Measurements from ENCODE around the gene COL7A1. TPM values are rescaled to one million over a fixed set of nuclear protein-coding genes. Genes with fewer than 3 reads are reported as not detected.

Gene COL7A1
- total and polyA plus RNA-seq, 4 donors: 4.3 to 18.7 (median 8.5) TPM

- no peak for DNase-seq
- 12 to 30% methylated on average over 3 of the region's 3 CpGs for WGBS, 2 donors
- TF ChIP-seq CTCF (IDR thresholded peaks at IDR 0.05; ENCODE audit: control extremely low read depth, extremely low read depth): no peak
- H3K36me3 ChIP-seq (ENCODE audit: control insufficient read depth in 4 of 4, insufficient read depth in 4 of 4, low read length in 4 of 4): no peaks in the 10 kb centered on the region
- no peaks in the 10 kb centered on the region for H3K27me3 ChIP-seq (ENCODE audit: control insufficient read depth in 3 of 3, insufficient read depth in 3 of 3, low read length in 2 of 3)
- H3K27ac ChIP-seq (ENCODE audit: low read depth in 1 of 2, low read length in 1 of 2): no peak overlapping the region
- H3K4me1 ChIP-seq (ENCODE audit: control insufficient read depth in 5 of 5, insufficient read depth in 5 of 5, low read length in 5 of 5): peaks cover 0 to 12% (median 2%) of the 10 kb centered on the region in 5 donors
- no peak overlapping the region for H3K4me3 ChIP-seq
- ATAC-seq (ENCODE audit: insufficient read depth, low FRiP score): no peak
- peaks cover 0 to 8% (median 0%) of the 10 kb centered on the region in 4 donors for H3K9me3 ChIP-seq (ENCODE audit: control insufficient read depth in 4 of 4, insufficient read depth in 3 of 4, low read length in 3 of 4)
- no peak overlapping the region for H3K9ac ChIP-seq (ENCODE audit: insufficient read depth in 1 of 2, low read length in 2 of 2)
Measured at GRCh38 chr3:48614044-48614443, 18.9 kb upstream of the COL7A1 start.

DNA sequence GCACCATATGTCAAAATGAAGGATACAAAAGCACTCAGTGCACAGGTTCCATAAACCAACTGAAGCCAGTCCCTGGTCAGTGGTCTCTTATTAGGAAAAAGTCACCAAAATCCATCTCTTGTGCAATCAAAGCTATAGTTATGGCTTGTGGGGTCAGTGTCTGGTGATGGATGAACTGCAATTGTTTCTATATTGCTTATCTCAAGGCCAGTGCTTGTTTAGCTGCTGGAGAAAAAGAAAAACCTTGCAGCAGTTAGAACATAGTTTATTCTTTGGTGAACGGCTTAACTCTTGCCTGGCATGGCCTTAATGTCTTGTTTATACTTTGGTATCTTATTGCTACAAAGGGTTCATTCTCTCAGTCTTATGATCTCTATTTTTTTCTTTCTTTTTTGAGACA, 17.2 kb upstream of the COL7A1 start:
- Histone ChIP-seq H3K4me3 (no peak overlapping the region), H3K4me1 (ENCODE audit: control insufficient read depth in 5 of 5, insufficient read depth in 5 of 5, low read length in 5 of 5) (peaks cover 0 to 22% (median 2%) of the 10 kb centered on the region in 5 donors), H3K9me3 (ENCODE audit: control insufficient read depth in 4 of 4, insufficient read depth in 3 of 4, low read length in 3 of 4) (peaks cover 0 to 6% (median 0%) of the 10 kb centered on the region in 4 donors), H3K27me3 (ENCODE audit: control insufficient read depth in 3 of 3, insufficient read depth in 3 of 3, low read length in 2 of 3) (no peaks in the 10 kb centered on the region), H3K27ac (ENCODE audit: low read depth in 1 of 2, low read length in 1 of 2) (no peak overlapping the region), H3K36me3 (ENCODE audit: control insufficient read depth in 4 of 4, insufficient read depth in 4 of 4, low read length in 4 of 4) (no peaks in the 10 kb centered on the region), H3K9ac (ENCODE audit: insufficient read depth in 1 of 2, low read length in 2 of 2) (no peak overlapping the region)
- DNase-seq: peak; percentile 51 to 91 (median 91)
- WGBS, 2 donors: 45 to 57% methylated on average over 1 of the region's 1 CpG
- no peak for ATAC-seq (ENCODE audit: insufficient read depth, low FRiP score)
- TF ChIP-seq CTCF (IDR thresholded peaks at IDR 0.05; ENCODE audit: control extremely low read depth, extremely low read depth): no peak

- Histone ChIP-seq H3K4me1 (ENCODE audit: control insufficient read depth in 5 of 5, insufficient read depth in 5 of 5, low read length in 5 of 5) (peaks cover 0 to 22% (median 3%) of the 10 kb centered on the region in 5 donors), H3K9ac (ENCODE audit: insufficient read depth in 1 of 2, low read length in 2 of 2) (peak within 1 kb of the TSS; percentile 78 to 80), H3K4me3 (peak within 1 kb of the TSS; percentile 100), H3K36me3 (ENCODE audit: control insufficient read depth in 4 of 4, insufficient read depth in 4 of 4, low read length in 4 of 4) (peaks cover 4 to 19% (median 15%) of the 10 kb centered on the region in 4 donors), H3K27me3 (ENCODE audit: control insufficient read depth in 3 of 3, insufficient read depth in 3 of 3, low read length in 2 of 3) (no peaks in the 10 kb centered on the region), H3K27ac (ENCODE audit: low read depth in 1 of 2, low read length in 1 of 2) (peak within 1 kb of the TSS; percentile 82 to 94), H3K9me3 (ENCODE audit: control insufficient read depth in 4 of 4, insufficient read depth in 3 of 4, low read length in 3 of 4) (peaks cover 0 to 2% (median 0%) of the 10 kb centered on the region in 4 donors)
- WGBS, 2 donors: 2% methylated on average over 82 to 86 of the region's 86 CpGs
- ATAC-seq (ENCODE audit: insufficient read depth, low FRiP score) (peak; percentile 98), DNase-seq (peak; percentile 94 to 97 (median 95))
- peak; percentile 78 for TF ChIP-seq CTCF (IDR thresholded peaks at IDR 0.05; ENCODE audit: control extremely low read depth, extremely low read depth)
Measured at GRCh38 chr3:48609088-48610005, 14.2 kb upstream of the COL7A1 start, which contains the start of gene UQCRC1. Gene UQCRC1, minus strand, starts transcription at chr3:48609646. Its CDS starts 26 bp downstream, at chr3:48609620.

Data from lung (tissue), 12 donors.